ENCODE measurements around the gene MAGI3.

The MAGI3 gene

GRCh38 chr1:113630340-113631327 lies 240.3 kb downstream of the MAGI3 start:
- no peak for DNase-seq (ENCODE audit: extremely low spot score)
- POLR2A ChIA-PET = interaction anchor here (0.6 kb wide), 1 partner anchor 843 kb away, joined by 3 read pairs; no protein-coding TSS in a partner anchor
- CTCF ChIA-PET = no interaction called here
- TF ChIP-seq, protein P1, sequence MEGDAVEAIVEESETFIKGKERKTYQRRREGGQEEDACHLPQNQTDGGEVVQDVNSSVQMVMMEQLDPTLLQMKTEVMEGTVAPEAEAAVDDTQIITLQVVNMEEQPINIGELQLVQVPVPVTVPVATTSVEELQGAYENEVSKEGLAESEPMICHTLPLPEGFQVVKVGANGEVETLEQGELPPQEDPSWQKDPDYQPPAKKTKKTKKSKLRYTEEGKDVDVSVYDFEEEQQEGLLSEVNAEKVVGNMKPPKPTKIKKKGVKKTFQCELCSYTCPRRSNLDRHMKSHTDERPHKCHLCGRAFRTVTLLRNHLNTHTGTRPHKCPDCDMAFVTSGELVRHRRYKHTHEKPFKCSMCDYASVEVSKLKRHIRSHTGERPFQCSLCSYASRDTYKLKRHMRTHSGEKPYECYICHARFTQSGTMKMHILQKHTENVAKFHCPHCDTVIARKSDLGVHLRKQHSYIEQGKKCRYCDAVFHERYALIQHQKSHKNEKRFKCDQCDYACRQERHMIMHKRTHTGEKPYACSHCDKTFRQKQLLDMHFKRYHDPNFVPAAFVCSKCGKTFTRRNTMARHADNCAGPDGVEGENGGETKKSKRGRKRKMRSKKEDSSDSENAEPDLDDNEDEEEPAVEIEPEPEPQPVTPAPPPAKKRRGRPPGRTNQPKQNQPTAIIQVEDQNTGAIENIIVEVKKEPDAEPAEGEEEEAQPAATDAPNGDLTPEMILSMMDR (IDR thresholded peaks at IDR 0.05; ENCODE audit: control extremely low read depth, extremely low read depth, low read depth, missing control alignments) = no peak

- POLR2A ChIA-PET = no interaction called here
- DNase-seq (ENCODE audit: extremely low spot score) = no peak
- TF ChIP-seq, protein P1 (IDR thresholded peaks at IDR 0.05; ENCODE audit: control extremely low read depth, extremely low read depth, low read depth, missing control alignments) = no peak
- CTCF ChIA-PET = no interaction called here
Measured at GRCh38 chr1:113641396-113641795, 251.1 kb downstream of the MAGI3 start.

DNA sequence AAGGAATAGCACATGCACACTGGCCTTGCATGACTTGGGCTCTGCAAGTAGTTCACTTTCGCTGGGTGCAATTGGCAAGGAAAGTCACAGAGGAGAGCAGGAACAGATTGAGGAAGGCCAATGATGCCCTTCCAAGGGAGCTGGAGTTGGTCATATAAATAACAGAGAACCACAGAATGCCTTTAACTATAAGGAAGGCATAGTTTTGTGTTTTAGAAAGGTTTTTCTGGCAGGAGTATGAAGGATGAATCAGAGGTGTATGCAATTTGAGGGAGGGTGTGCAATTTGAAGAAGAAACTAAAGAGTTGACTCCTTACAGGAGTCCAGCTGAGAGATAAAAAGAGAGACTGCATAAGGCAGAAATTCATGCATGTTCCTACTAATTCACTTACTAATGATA lies 256.8 kb downstream of the MAGI3 start:
- ChIA-PET POLR2A (no interaction called here), CTCF (no interaction called here)
- TF ChIP-seq, protein P1 (IDR thresholded peaks at IDR 0.05; ENCODE audit: control extremely low read depth, extremely low read depth, low read depth, missing control alignments) = no peak
- no peak for DNase-seq (ENCODE audit: extremely low spot score)

DNA sequence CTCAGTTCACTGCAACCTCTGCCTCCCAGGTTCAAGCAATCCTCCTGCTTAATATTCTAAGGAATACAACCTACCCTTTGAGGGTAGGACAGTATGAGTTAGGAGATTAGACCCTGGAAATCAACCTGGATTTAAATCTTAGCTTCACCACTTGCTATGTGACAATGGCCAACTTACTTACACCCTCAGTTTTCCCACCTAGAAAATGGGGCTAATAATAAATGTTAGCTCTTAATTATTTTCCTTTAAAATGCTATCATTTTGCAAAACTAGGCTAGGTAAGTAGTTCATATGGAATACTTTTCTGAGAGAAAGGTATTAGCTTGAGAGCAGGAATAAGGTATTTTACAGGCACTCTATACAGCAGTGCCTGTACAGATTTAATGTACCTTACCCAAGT lies 258.2 kb downstream of the MAGI3 start:
- POLR2A ChIA-PET = no interaction called here
- TF ChIP-seq, protein P1 (IDR thresholded peaks at IDR 0.05; ENCODE audit: control extremely low read depth, extremely low read depth, low read depth, missing control alignments) = no peak
- CTCF ChIA-PET = interaction anchor here (0.9 to 1.1 kb wide), 2 partner anchors 30 to 141 kb away, joined by 3 read pairs; no protein-coding TSS in a partner anchor
- DNase-seq (ENCODE audit: extremely low spot score) = no peak

GRCh38 chr1:113652771-113653170 lies 262.5 kb downstream of the MAGI3 start:
- TF ChIP-seq, protein P1 (IDR thresholded peaks at IDR 0.05; ENCODE audit: control extremely low read depth, extremely low read depth, low read depth, missing control alignments) = no peak
- ChIA-PET POLR2A (no interaction called here), CTCF (interaction anchor here (1.4 kb wide), 1 partner anchor 10 kb away, joined by 3 read pairs; no protein-coding TSS in a partner anchor)
- DNase-seq (ENCODE audit: extremely low spot score) = no peak

GRCh38 chr1:113653741-113654140 lies 263.4 kb downstream of the MAGI3 start:
- CTCF ChIA-PET = interaction anchor here (1.4 to 1.8 kb wide), 2 partner anchors 9 to 11 kb away, joined by 3 to 5 read pairs; no protein-coding TSS in a partner anchor
- TF ChIP-seq, protein P1 (IDR thresholded peaks at IDR 0.05; ENCODE audit: control extremely low read depth, extremely low read depth, low read depth, missing control alignments) = no peak
- POLR2A ChIA-PET = no interaction called here
- no peak for DNase-seq (ENCODE audit: extremely low spot score)

Data from GM10248 (cell line).